ENCODE measurements around the gene B9D1.

The B9D1 gene

GRCh38 chr17:19401321-19402010 is 38.9 kb upstream of the B9D1 start:
- Histone ChIP-seq H3K79me2 (ENCODE audit: insufficient read depth, low read length) (no peaks in the 10 kb centered on the region), H3K9ac (ENCODE audit: low read depth, low read length) (no peak overlapping the region), H3K27me3 (ENCODE audit: insufficient read depth, low read length, poor library complexity) (peaks cover 3% of the 10 kb centered on the region), H3K4me3 (ENCODE audit: low read depth in 1 of 2, low read length in 2 of 2) (no peak overlapping the region), H3K36me3 (ENCODE audit: insufficient read depth, low read length) (no peaks in the 10 kb centered on the region), H3K4me1 (ENCODE audit: insufficient read depth, low read length) (no peaks in the 10 kb centered on the region), H3K4me2 (ENCODE audit: insufficient read depth, low read length) (no peak overlapping the region), H3K9me3 (ENCODE audit: insufficient read depth, low read length, severe bottlenecking) (no peaks in the 10 kb centered on the region), H2AFZ (ENCODE audit: low read depth, low read length) (no peak overlapping the region), H3K27ac (ENCODE audit: low read length) (no peak overlapping the region), H4K20me1 (ENCODE audit: insufficient read depth, low read length) (no peaks in the 10 kb centered on the region; the same call in 1 of the 2 replicates)
- ATAC-seq (ENCODE audit: insufficient read depth, low read depth): no peak
- TF ChIP-seq CTCF (IDR thresholded peaks at IDR 0.05; ENCODE audit: borderline replicate concordance, extremely low read depth, low read length, poor library complexity, severe bottlenecking) (no peak), EZH2 (IDR thresholded peaks at IDR 0.05; ENCODE audit: borderline replicate concordance, low read depth, low read length, severe bottlenecking) (no peak)
- no peak for DNase-seq

- Histone ChIP-seq H2AFZ (ENCODE audit: low read depth, low read length) (no peak overlapping the region), H3K4me3 (ENCODE audit: low read depth in 1 of 2, low read length in 2 of 2) (no peak overlapping the region), H4K20me1 (ENCODE audit: insufficient read depth, low read length) (no peaks in the 10 kb centered on the region; the same call in 1 of the 2 replicates), H3K27ac (ENCODE audit: low read length) (no peak overlapping the region), H3K4me1 (ENCODE audit: insufficient read depth, low read length) (no peaks in the 10 kb centered on the region), H3K27me3 (ENCODE audit: insufficient read depth, low read length, poor library complexity) (peaks cover 3% of the 10 kb centered on the region), H3K79me2 (ENCODE audit: insufficient read depth, low read length) (no peaks in the 10 kb centered on the region), H3K9me3 (ENCODE audit: insufficient read depth, low read length, severe bottlenecking) (no peaks in the 10 kb centered on the region), H3K36me3 (ENCODE audit: insufficient read depth, low read length) (no peaks in the 10 kb centered on the region), H3K9ac (ENCODE audit: low read depth, low read length) (no peak overlapping the region), H3K4me2 (ENCODE audit: insufficient read depth, low read length) (no peak overlapping the region)
- TF ChIP-seq EZH2 (IDR thresholded peaks at IDR 0.05; ENCODE audit: borderline replicate concordance, low read depth, low read length, severe bottlenecking) (no peak), CTCF (IDR thresholded peaks at IDR 0.05; ENCODE audit: borderline replicate concordance, extremely low read depth, low read length, poor library complexity, severe bottlenecking) (no peak)
- no peak for ATAC-seq (ENCODE audit: insufficient read depth, low read depth)
- no peak for DNase-seq
These were observed 37.4 kb upstream of the B9D1 start for GRCh38 chr17:19399750-19400450.

GRCh38 chr17:19398301-19399181 is 36.0 kb upstream of the B9D1 start:
- ATAC-seq (ENCODE audit: insufficient read depth, low read depth) (no peak), DNase-seq (no peak)
- Histone ChIP-seq H3K27ac (ENCODE audit: low read length) (no peak overlapping the region), H3K36me3 (ENCODE audit: insufficient read depth, low read length) (no peaks in the 10 kb centered on the region), H3K9ac (ENCODE audit: low read depth, low read length) (no peak overlapping the region), H3K27me3 (ENCODE audit: insufficient read depth, low read length, poor library complexity) (peaks cover 8% of the 10 kb centered on the region), H3K4me1 (ENCODE audit: insufficient read depth, low read length) (no peaks in the 10 kb centered on the region), H3K79me2 (ENCODE audit: insufficient read depth, low read length) (no peaks in the 10 kb centered on the region), H2AFZ (ENCODE audit: low read depth, low read length) (no peak overlapping the region), H3K9me3 (ENCODE audit: insufficient read depth, low read length, severe bottlenecking) (no peaks in the 10 kb centered on the region), H3K4me3 (ENCODE audit: low read depth in 1 of 2, low read length in 2 of 2) (no peak overlapping the region), H3K4me2 (ENCODE audit: insufficient read depth, low read length) (no peak overlapping the region), H4K20me1 (ENCODE audit: insufficient read depth, low read length) (no peaks in the 10 kb centered on the region; the same call in 1 of the 2 replicates)
- TF ChIP-seq CTCF (IDR thresholded peaks at IDR 0.05; ENCODE audit: borderline replicate concordance, extremely low read depth, low read length, poor library complexity, severe bottlenecking) (no peak), EZH2 (IDR thresholded peaks at IDR 0.05; ENCODE audit: borderline replicate concordance, low read depth, low read length, severe bottlenecking) (no peak)
